Measurements from ENCODE around the gene TMEM202.
A peak's percentile ranks its signal among the peaks of the same experiment; 100 is the strongest.
"Not testable (repeated sequence)": the region's sequence is repeated elsewhere in the genome, so short reads cannot be mapped to it uniquely, and the experiment has no call there.

Gene TMEM202

GRCh38 chr15:72397796-72398588 is at the start of gene TMEM202:
TMEM202 (plus strand) TSS chr15:72398305; CDS start chr15:72398327, 22 bp downstream.
- no peak for DNase-seq (ENCODE audit: low spot score)

- no peak for DNase-seq (ENCODE audit: low spot score)
These were observed 44.8 kb upstream of the TMEM202 start for GRCh38 chr15:72353266-72353665.

- DNase-seq (ENCODE audit: low spot score) = no peak
These were observed 43.6 kb upstream of the TMEM202 start for GRCh38 chr15:72354496-72354895.

- DNase-seq (ENCODE audit: low spot score) = no peak
These were observed 40.0 kb upstream of the TMEM202 start for GRCh38 chr15:72358121-72358520.

GRCh38 chr15:72358650-72359171 is 39.4 kb upstream of the TMEM202 start:
- DNase-seq (ENCODE audit: low spot score) = no peak

GRCh38 chr15:72361176-72361575 is 36.9 kb upstream of the TMEM202 start:
- no peak for DNase-seq (ENCODE audit: low spot score)

- no peak for DNase-seq (ENCODE audit: low spot score)
These were observed 32.3 kb upstream of the TMEM202 start for GRCh38 chr15:72365844-72366243.

- DNase-seq (ENCODE audit: low spot score) = no peak
These were observed 29.8 kb upstream of the TMEM202 start for GRCh38 chr15:72368325-72368724.

GRCh38 chr15:72368899-72369298 is 29.2 kb upstream of the TMEM202 start:
- DNase-seq (ENCODE audit: low spot score) = no peak

- no peak for DNase-seq (ENCODE audit: low spot score)
These were observed 28.1 kb upstream of the TMEM202 start for GRCh38 chr15:72369964-72370363.

- DNase-seq (ENCODE audit: low spot score) = no peak
These were observed 25.7 kb upstream of the TMEM202 start for GRCh38 chr15:72372361-72372760.

GRCh38 chr15:72375501-72375845 is 22.6 kb upstream of the TMEM202 start:
- DNase-seq (ENCODE audit: low spot score) = peak; percentile 26

- DNase-seq (ENCODE audit: low spot score) = peak; percentile 91
These were observed 22.1 kb upstream of the TMEM202 start, which contains the start of gene HEXA for GRCh38 chr15:72375846-72376581. HEXA (minus strand) TSS chr15:72376014; CDS start chr15:72375972, 42 bp downstream.

GRCh38 chr15:72377331-72377730 is 20.8 kb upstream of the TMEM202 start:
- no peak for DNase-seq (ENCODE audit: low spot score)

GRCh38 chr15:72379106-72379505 is 19.0 kb upstream of the TMEM202 start:
- not testable (repeated sequence) for DNase-seq (ENCODE audit: low spot score)

- DNase-seq (ENCODE audit: low spot score) = no peak
These were observed 18.2 kb upstream of the TMEM202 start for GRCh38 chr15:72379856-72380430.

GRCh38 chr15:72380743-72381142 is 17.4 kb upstream of the TMEM202 start:
- no peak for DNase-seq (ENCODE audit: low spot score)

- no peak for DNase-seq (ENCODE audit: low spot score)
These were observed 16.0 kb upstream of the TMEM202 start for GRCh38 chr15:72382146-72382545.

- no peak for DNase-seq (ENCODE audit: low spot score)
These were observed 10.4 kb upstream of the TMEM202 start for GRCh38 chr15:72387741-72388140.

GRCh38 chr15:72389231-72389630 is 8.9 kb upstream of the TMEM202 start:
- no peak for DNase-seq (ENCODE audit: low spot score)

GRCh38 chr15:72396331-72396730 is 1.8 kb upstream of the TMEM202 start:
- DNase-seq (ENCODE audit: low spot score) = not testable (repeated sequence)

GRCh38 chr15:72398648-72399047 is 543 bp downstream of the TMEM202 start:
- DNase-seq (ENCODE audit: low spot score) = no peak

GRCh38 chr15:72402726-72403125 is 4.6 kb downstream of the TMEM202 start:
- no peak for DNase-seq (ENCODE audit: low spot score)
